Loucy (cell line): ENCODE results near the gene BRICD5.

ENCODE experiments used
- CTCF ChIP-seq: fragments of 200-600 bp; sonication (generic); conservative IDR thresholded peaks from 2 replicates; pipeline ENCODE4 v1.5.1; 2014; ENCODE audit warnings: mild to moderate bottlenecking, antibody characterized with exemption, low read length
- EZH2phosphoT487 ChIP-seq: fragments of 200-600 bp; IDR thresholded peaks from 2 replicates; pipeline ENCODE4 v1.6.1; 2018; ENCODE audit warnings: antibody characterized with exemption, mild to moderate bottlenecking, moderate library complexity, borderline replicate concordance

DNA sequence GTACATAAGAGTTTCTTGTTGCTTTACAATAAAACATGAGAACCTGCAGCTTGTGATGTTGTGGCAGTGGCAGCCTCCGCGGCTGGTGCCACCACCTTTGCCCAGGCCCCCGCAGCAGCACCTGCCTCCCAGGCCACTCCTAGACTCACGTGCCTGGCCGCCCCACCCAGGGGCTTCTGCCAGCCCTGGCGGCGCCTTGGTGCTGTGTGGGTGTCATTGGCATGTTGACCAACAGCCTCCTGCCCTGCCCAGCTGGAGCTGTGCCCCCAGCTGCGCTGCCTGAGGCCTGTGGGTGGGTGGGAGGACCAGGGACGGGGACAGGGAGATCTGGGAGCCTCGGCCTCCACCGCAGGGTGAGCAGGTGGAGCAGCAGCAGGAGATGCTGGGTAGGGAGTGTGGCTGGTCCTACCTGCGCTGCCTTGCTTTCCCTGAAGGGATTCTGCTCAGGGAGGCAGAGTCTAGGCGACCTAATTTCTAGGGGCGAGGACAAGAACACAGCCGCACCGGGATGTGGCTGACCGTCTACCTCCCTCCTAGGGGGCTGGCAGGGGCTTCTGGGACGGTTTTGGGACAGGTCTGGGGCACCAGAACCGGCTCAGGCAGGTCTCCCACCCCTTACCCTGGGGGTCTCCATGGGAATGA is 25.2 kb upstream of the BRICD5 start:
- TF ChIP-seq CTCF (no peak), EZH2phosphoT487 (no peak)
